IPS-NIHi7 (cell line): ENCODE measurements around the gene DPYSL3.

Experiments
- DNase-seq: peaks from one replicate; pipeline ENCODE4 v3.0.0; 2012; ENCODE audit warnings: mixed read lengths; ENCODE audit errors: extremely low spot score

DPYSL3 gene

GRCh38 chr5:147441191-147441695 lies 68.6 kb downstream of the DPYSL3 start:
- DNase-seq: no peak

- DNase-seq: no peak
Observed at GRCh38 chr5:147439254-147439653, 70.6 kb downstream of the DPYSL3 start.

- DNase-seq: no peak
Observed at GRCh38 chr5:147437161-147437596, 72.7 kb downstream of the DPYSL3 start.

GRCh38 chr5:147436596-147436995 lies 73.3 kb downstream of the DPYSL3 start:
- DNase-seq: no peak

DNA sequence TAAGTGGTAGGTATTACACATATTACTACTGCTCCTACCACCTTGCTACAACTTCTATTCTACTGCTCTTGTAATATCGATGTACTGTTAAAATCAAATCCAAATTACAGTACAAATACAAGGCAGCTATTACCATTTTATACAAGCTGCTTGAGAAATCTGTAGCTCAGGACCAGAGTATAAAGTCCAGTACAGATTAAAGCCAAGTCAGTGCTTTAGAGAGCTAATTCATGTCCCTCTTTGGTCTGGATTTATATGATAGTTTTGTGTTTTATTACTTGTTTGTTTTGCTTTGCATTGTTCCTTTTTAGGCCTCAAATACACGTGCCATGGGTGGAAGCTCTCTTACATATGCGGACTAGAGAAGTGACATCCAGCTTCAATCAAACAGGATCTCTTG lies 75.8 kb downstream of the DPYSL3 start:
- no peak for DNase-seq

DNA sequence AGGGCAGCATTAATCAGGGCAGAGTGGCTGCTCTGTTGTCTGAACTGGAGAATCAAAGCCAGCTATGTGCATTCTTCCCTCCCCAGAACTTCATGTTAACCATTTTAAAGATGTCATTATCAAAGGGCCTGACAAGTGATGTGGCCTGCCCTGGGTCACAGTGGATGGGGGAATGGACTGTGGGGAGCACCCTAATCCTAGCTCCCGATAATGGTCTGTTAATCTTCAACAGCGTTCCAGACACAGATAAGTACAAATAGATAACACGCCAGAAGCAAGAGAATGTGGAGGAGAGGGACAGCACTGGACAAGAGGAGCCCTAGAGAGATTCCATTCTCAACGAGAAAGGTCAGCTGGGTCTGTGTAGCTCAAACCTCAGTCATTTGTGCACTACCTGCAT lies 77.5 kb downstream of the DPYSL3 start:
- no peak for DNase-seq

GRCh38 chr5:147431586-147431985 lies 78.3 kb downstream of the DPYSL3 start:
- no peak for DNase-seq

GRCh38 chr5:147430628-147431027 lies 79.2 kb downstream of the DPYSL3 start:
- no peak for DNase-seq

- DNase-seq: no peak
Observed at GRCh38 chr5:147427521-147428401, 82.1 kb downstream of the DPYSL3 start.

- DNase-seq: no peak
Observed at GRCh38 chr5:147426640-147427327, 83.1 kb downstream of the DPYSL3 start.

DNA sequence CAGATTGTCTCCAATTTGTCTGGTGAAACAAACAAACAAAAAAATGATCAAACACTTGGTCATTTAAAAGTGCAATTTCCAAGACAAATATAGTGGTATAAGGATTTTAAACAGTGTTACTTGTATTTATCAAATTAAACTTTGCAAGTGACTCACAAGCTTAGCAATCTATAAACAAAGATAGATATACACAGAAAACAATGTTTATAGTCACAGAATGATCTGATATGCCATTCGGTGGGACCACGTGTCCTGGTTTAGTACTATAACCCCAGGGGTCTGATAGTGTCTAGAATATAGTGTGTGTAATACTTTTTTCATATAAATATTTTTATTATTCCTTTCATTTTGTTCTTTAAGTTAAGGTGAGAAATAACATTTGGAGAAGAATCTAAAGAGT lies 91.3 kb downstream of the DPYSL3 start:
- DNase-seq: no peak

DNA sequence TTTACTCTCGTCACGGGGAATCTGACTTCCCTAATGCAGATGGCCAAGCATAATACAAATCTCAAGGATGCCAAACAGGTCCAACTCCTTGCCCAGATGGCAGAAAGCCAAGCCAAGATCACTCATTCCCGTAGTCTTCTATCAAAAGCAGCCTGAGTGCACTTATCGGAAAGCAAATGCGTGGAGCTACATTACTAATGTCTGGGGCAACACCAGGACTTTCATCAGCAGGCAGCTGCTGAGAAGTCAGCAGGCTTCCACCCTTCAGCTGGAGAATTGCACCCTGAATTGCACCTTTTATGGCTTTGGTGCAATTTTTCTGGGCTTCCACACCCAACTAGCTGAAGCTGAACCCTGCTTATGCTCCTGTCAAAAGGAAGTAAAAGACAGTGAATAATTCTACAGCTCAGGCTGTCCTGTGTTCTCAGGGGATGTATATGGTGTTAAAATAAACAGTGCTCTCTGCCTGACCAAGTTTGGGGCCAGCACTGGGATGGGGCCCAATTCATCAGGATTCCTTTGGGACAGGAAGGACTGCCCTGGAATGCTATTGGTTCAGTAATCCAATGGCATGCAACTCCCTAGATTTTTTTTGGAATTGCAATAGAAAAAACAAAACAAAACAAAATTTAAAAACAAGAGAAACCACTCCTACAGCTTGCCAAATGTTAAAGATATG lies 92.6 kb downstream of the DPYSL3 start:
- DNase-seq: no peak

DNA sequence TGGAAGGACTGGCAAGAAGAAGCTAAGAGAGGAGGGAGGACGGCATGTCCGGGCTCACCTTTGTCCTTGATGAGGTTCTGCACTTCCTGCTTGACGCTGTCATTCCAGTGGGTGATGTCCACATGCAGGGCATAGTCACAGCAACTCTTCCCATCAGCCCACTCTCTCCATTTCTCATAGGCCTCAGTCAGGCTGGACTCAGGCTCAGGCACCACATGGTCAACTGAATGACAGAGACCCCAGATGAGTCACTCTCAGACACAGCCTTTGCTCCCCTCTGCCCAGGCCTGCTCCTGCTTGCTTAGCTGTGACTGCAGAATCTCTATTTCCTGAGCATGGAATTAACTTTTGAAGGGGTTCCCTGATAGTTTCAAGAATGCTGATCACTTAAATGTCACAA lies 94.2 kb downstream of the DPYSL3 start:
- no peak for DNase-seq

- DNase-seq: no peak
Observed at GRCh38 chr5:147413266-147413665, 96.6 kb downstream of the DPYSL3 start.

DNA sequence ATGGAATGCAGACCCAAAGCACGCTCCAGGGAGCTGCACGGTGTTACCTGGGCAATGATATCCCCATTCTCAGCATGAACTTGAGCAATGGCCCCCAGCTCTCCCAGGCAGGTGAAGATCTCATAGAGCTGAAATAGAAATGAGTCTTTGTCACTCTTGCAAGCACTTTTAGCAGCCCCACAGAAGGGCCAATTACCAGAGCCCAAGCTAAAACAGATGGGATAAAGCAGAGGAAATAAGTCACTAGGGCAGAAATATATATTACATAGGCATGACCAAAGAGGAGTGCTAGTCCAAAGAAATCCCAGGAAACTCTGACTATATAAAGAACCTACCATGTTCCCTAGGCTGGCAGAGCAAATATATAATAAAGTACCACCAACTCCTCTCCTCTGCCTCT lies 97.3 kb downstream of the DPYSL3 start:
- DNase-seq: no peak

DNA sequence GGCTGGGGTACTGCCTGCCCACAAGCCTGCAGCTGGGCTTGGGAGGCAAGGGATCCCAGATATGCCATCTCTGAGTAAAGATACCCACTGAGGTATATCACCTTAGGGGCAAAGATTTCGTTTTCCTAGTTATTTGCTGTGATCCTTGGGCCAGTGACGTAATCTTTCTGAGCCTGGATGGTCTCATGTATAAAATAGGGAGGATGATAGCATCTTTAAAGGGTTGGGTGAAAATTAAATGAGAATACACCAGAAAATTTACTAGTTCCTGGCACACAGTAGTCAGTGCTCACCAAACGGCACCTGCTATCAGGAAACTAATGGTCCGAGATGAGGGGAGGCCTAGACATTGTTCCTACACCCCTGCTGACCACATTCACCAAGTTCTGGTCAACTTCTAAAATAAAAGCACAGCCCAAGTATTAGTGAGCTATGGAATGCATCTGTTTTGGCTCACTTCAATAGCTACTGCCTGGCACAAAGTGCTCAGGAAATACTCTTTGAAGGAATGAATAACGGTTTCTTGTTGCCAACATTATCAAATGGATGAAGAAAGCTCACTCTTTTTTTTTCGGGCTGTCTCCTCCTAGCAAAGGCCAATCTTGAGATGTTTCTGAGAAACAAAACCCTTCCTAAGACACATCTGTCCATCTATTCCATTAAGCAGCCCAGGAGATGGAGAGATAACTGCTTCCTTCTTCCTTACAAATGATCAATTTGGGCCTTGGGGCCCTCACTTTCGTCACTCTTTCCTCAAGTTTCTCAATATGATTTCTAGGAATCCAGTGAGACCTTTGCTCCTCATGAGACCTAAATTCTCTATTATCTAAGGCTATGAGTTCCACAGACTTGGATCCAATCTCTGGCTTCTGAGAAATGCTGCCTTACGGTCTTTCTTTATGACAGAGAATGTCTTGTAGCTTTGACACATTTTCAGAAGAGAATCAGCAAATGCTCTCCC lies 98.2 kb downstream of the DPYSL3 start:
- no peak for DNase-seq

DNA sequence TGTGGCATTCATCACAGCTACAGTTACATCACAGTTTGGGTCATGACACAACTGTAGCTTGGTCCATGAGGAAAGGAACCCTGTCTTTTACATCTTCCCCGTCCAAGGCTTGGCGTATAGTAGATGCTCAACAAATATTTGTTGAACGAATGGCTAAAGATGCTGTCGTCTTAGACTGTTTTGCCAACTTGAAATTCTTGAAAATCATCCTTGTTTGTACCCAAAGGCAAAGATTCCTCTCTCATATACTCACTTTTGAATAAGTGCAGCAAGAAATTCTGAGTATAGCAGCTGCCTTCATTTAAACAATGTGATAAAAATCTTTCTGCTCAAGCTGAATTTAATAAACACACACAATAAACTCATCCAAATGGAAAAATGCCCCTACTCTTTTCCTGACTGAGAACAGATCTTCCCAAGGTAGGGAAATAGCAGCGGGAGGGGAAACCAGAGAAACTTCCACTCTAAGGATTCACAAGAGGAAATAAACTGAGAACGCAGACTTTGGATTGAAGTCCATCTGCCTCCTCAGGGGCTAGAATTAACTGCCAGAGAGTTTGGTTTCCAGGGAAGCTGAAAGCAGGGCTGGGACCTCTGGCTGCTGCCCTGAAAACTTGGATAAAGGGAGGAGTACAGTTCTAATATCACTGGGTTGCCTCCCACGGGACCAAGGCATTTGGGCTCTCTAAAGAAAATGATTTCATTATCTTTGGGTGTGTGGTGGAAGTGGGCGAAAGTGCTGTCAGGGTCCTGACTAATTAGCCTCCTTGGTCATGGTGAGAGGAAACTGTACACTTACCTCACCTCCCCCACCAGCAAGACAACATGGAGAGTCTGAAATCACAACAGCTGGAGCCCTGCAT lies 99.1 kb downstream of the DPYSL3 start:
- DNase-seq: no peak

- DNase-seq: no peak
Observed at GRCh38 chr5:147408980-147409379, 100.9 kb downstream of the DPYSL3 start.

DNA sequence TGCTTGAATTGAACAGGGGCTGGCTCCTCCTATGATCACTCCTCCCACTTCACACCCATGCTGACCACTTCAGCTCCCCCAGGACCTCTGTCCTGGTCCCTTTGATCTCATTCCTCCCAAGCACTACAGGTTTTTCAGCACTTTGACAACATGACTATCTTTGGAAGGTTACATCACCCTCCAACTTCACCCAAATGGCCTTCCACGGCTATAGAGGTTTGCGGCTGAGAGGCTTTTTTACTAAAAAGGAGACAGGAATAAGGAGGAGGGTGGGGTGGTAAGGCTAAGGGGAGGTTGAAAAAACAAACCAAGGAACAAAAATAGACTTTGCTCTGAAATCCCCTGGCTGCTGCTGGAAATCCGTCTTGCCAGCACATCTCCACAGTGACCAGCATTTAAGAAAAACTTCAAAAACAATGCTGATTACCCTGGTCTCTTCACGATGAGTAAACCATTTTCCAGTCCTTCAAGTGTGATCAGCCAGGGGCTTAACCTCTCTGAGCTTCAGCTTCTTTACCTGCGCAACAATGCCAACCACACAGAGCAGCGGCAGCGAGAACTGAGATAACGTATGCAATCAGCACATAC lies 102.7 kb downstream of the DPYSL3 start:
- DNase-seq: no peak

DNA sequence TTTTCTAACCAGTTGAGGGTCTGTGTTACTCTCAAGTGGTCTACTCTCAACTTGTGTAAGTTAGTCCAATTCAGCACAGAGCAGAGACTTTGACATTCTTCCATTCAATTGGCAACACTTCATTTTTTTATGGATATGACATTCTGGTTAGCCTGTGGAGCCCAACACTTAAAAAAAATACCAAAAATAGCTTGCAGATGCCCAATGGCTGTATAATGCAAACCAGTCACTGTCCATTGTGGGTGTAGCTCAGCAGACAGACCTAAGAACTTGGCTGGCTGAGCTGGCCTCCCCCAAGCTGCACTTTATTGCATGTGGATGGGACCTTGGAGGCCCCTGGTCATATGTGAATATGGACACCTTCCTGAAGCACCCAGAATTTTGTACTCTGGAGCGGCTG lies 103.2 kb downstream of the DPYSL3 start:
- DNase-seq: no peak
